HG02678 (cell line): Measurements from ENCODE around the gene SPIN4.
"Not testable (repeated sequence)": the region's sequence is repeated elsewhere in the genome, so short reads cannot be mapped to it uniquely, and the experiment has no call there.

Source experiments
- ATAC-seq: cut with Tn5 transposase; IDR thresholded peaks from one replicate; pipeline ENCODE4 v1.9.1; 2021; ENCODE audit warnings: mild to moderate bottlenecking, moderate library complexity; ENCODE audit not compliant: unreplicated experiment

SPIN4 gene

DNA sequence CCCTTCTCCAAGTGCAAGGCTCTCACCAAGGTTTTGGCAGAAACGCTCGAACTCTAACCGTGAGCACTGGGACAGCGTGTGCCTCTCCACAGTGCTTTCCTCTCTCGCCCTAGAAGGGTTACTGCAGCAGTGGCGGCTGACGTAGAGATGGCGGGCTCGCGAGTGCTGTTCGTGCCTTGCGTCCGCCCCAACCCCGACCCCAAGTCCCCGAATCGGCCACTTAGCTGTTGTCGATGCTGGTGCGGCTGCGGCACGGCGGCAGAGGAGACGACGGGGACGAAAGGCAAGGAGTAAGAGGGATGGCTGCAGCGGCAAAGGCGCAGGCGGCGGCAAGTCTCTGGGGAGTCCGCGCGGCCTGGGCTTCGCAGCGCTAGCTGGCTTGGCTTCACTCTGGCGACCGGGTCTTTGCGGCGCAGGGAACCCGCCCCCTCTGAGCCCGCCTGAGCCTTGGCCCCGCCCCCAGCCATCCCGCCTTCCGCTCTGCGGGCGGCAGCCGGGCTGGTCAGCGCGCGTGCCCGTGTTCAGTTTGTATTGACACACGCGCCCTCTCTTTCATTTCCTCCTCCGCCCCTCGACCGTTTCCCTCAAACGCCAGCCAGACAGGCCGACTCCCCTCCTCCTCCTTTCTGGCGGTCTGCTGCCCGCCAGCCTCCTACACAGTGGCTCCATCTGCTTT lies at the start of gene SPIN4:
Gene SPIN4, minus strand, starts transcription at position 392 of the 676 bp plus-strand sequence. CDS start 513 bp downstream, outside the sequence.
- ATAC-seq = peak; percentile 92

DNA sequence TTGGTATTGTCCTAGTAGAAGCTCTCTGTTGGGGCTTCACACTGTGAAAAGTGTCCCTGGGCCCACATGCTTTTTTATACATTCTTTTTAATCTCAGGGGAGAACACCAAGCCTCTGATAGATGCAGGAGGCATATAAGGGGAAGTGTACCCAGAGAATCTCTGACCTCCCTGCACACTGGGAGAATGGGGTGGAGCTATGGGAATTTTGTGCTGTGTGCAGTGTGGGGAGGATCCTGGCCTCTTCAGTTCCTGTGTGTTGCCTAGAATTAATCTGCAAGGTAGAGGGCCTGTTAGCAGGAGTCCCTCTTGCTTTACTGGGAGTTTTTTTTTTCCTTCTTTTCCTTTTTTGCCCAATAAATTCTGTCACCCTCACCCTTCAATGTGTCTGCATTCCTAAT lies 49.2 kb upstream of the SPIN4 start:
- ATAC-seq = no peak

GRCh38 chrX:63394872-63395271 lies 43.7 kb upstream of the SPIN4 start:
- no peak for ATAC-seq

DNA sequence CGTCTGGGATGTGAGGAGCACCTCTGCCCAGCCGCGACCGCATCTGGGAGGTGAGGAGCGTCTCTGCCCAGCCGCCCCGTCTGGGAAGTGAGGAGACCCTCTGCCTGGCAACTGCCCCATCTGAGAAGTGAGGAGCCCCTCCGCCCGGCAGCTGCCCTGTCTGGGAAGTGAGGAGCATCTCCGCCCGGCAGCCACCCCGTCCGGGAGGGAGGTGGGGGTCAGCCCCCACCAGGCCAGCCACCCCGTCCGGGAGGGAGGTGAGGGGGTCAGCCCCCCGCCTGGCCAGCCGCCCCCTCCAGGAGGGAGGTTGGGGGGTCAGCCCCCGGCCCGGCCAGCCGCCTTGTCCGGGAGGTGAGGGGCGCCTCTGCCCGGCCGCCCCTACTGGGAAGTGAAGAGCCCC lies 42.0 kb upstream of the SPIN4 start:
- ATAC-seq = not testable (repeated sequence)

DNA sequence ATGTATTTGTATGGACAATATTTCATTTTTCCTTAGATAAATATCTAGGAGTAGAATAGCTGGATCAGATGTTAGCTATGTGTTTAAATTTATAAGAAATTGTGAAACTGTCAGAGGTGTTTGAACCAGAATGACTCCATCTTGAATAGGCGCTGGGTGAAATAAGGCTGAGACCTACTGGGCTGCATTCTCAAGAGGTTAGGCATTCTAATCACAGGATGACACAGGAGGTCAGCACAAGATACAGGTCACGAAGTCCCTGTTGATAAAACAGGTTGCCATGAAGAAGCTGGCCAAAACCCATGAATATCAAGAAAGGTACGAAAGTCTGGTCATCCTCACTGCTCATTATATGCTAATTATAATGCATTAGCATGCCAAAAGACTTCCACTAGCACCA lies 36.3 kb upstream of the SPIN4 start:
- no peak for ATAC-seq

DNA sequence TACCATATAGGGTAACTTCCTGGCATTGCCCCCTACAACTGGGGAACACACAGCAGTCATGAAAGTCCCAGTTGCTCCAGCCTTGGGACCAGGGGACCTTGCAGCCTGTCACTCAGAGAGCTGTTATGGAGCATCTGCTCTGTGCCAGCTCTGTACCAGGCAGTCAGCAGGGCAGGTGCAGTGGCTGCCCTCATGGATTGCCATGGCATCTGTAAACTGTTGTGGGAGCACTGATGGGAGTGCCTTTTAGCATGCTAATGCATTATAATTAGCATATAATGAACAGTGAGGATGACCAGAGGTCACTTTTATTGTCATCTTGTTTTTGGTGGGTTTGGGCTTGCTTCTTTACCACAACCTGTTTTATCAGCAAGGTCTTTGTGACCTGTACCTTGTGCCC lies 33.1 kb upstream of the SPIN4 start:
- not testable (repeated sequence) for ATAC-seq

- ATAC-seq = not testable (repeated sequence)
Observed at GRCh38 chrX:63373012-63373411, 21.9 kb upstream of the SPIN4 start.

- ATAC-seq = not testable (repeated sequence)
Observed at GRCh38 chrX:63367699-63368098, 16.6 kb upstream of the SPIN4 start.

DNA sequence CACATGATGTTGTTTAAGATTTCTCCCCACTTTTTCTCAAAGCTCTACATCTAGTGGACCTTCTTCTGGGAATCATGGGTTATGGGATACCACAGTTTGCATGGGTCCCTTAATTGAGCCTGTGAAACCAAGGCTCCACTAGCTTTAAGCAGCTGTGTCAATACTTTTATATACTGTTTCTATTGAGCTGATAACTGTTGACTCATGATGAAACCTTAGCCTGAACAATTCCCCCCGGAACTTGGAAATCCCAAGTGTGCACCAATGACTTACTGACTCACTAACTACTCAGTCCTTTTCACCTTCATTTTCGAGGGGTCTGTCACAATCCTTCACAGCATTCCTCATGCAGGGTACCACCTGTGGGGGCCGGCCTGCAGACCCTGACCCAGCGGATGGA lies 12.7 kb upstream of the SPIN4 start:
- ATAC-seq = no peak

- no peak for ATAC-seq
Observed at GRCh38 chrX:63361494-63361893, 10.4 kb upstream of the SPIN4 start.

- ATAC-seq = no peak
Observed at GRCh38 chrX:63354484-63354883, 3.4 kb upstream of the SPIN4 start.

GRCh38 chrX:63350465-63350877 lies 661 bp downstream of the SPIN4 start:
- ATAC-seq = peak; percentile 39

DNA sequence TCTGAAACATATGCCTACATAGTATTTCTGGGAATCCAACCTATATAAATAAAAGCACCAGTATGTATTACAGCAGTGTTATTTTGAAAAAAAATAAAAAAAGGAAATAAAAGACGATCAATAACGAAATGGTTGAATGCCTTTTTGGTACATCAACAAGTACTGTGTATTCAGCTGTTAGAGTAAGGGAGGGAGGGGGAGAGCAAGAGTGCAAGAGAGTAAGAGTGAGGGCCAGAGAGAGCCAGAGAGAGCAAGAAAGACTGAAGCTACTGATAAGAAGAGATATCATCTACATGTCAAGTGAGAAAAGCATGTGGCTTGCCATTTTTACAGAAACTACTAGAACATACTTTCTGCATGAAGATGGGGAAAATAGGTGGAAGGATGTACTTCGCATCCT lies 1.8 kb downstream of the SPIN4 start:
- ATAC-seq = no peak

DNA sequence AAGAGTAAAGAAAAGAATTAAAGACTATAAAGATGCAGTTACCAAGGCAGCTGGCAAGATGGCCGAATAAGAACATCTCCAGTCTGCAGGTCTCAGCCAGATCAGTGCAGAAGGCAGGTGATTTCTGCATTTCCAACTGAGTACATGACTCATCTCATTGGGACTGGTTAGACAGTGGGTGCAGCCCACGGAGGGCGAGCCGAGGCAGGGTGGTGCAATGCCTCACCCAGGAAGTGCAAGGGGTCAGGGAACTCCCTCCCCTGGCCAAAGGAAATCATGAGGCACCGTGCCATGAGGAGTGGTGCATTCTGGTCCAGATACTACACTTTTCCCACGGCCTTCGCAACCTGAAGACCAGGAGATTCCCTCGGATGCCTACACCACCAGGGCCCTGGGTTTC lies 20.5 kb downstream of the SPIN4 start:
- no peak for ATAC-seq

- no peak for ATAC-seq
Observed at GRCh38 chrX:63327788-63328187, 23.3 kb downstream of the SPIN4 start.

- no peak for ATAC-seq
Observed at GRCh38 chrX:63299596-63299995, 51.5 kb downstream of the SPIN4 start.
